ENCODE measurements around the gene CLK2.

- TF ChIP-seq, protein P1, sequence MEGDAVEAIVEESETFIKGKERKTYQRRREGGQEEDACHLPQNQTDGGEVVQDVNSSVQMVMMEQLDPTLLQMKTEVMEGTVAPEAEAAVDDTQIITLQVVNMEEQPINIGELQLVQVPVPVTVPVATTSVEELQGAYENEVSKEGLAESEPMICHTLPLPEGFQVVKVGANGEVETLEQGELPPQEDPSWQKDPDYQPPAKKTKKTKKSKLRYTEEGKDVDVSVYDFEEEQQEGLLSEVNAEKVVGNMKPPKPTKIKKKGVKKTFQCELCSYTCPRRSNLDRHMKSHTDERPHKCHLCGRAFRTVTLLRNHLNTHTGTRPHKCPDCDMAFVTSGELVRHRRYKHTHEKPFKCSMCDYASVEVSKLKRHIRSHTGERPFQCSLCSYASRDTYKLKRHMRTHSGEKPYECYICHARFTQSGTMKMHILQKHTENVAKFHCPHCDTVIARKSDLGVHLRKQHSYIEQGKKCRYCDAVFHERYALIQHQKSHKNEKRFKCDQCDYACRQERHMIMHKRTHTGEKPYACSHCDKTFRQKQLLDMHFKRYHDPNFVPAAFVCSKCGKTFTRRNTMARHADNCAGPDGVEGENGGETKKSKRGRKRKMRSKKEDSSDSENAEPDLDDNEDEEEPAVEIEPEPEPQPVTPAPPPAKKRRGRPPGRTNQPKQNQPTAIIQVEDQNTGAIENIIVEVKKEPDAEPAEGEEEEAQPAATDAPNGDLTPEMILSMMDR (IDR thresholded peaks at IDR 0.05) = no peak
- no peak for TF ChIP-seq POLR2AphosphoS5 (IDR thresholded peaks at IDR 0.05)
Observed at GRCh38 chr1:155295183-155295941, 22.1 kb upstream of the CLK2 start.
